SK-N-DZ (cell line): ENCODE data around the gene NUP54. TPM values are rescaled to one million over a fixed set of nuclear protein-coding genes. Genes with fewer than 3 reads are reported as not detected.

ENCODE experiments used
- DNase-seq: peaks from one replicate; pipeline ENCODE4 v3.0.0-alpha.2; 2015; ENCODE audit warnings: low spot score
- polyA plus RNA-seq, 2 experiments: library from polyadenylated mRNA; depleted of rRNA; stranded (reverse); fragments of >200 nt; gene quantifications; 2 replicates each; pipeline ENCODE4 v1.2.3, GENCODE V29; 2014

The NUP54 gene
- polyA plus RNA-seq (2014; cell fraction: cytosol; rRNA removed), result 53.3 and 54.4 TPM in 2 replicates
- polyA plus RNA-seq (2014; cell fraction: nucleus; rRNA removed), result 65.9 and 66.6 TPM in 2 replicates

- DNase-seq, result peak; percentile 93
These were observed at the start of gene NUP54 for GRCh38 chr4:76148142-76148865. NUP54 (minus strand) TSS chr4:76148397; CDS start chr4:76148374, 23 bp downstream.

GRCh38 chr4:76197031-76197743, 49.0 kb upstream of the NUP54 start:
- DNase-seq, result no peak

- no peak for DNase-seq
These were observed 48.2 kb upstream of the NUP54 start for GRCh38 chr4:76196376-76196775.

- DNase-seq, result no peak
These were observed 47.1 kb upstream of the NUP54 start for GRCh38 chr4:76195326-76195725.

- no peak for DNase-seq
These were observed 46.1 kb upstream of the NUP54 start for GRCh38 chr4:76194325-76194724.

- DNase-seq, result no peak
These were observed 44.0 kb upstream of the NUP54 start for GRCh38 chr4:76192236-76192635.

- no peak for DNase-seq
These were observed 40.4 kb upstream of the NUP54 start for GRCh38 chr4:76188557-76188956.

GRCh38 chr4:76188149-76188548, 40.0 kb upstream of the NUP54 start:
- no peak for DNase-seq

- DNase-seq, result no peak
These were observed 39.0 kb upstream of the NUP54 start for GRCh38 chr4:76187152-76187551.

- no peak for DNase-seq
These were observed 34.3 kb upstream of the NUP54 start for GRCh38 chr4:76182463-76182862.

GRCh38 chr4:76179398-76180318, 31.5 kb upstream of the NUP54 start:
- DNase-seq, result peak; percentile 72

GRCh38 chr4:76178296-76178695, 30.1 kb upstream of the NUP54 start:
- no peak for DNase-seq

- DNase-seq, result no peak
These were observed 29.5 kb upstream of the NUP54 start for GRCh38 chr4:76177709-76178108.

- no peak for DNase-seq
These were observed 27.1 kb upstream of the NUP54 start for GRCh38 chr4:76175336-76175735.

GRCh38 chr4:76174216-76174615, 26.0 kb upstream of the NUP54 start:
- DNase-seq, result no peak

- DNase-seq, result no peak
These were observed 20.5 kb upstream of the NUP54 start for GRCh38 chr4:76168688-76169087.

- DNase-seq, result no peak
These were observed 18.3 kb upstream of the NUP54 start for GRCh38 chr4:76166480-76166879.

- DNase-seq, result no peak
These were observed 12.2 kb upstream of the NUP54 start for GRCh38 chr4:76160355-76160754.

- DNase-seq, result no peak
These were observed 8.4 kb upstream of the NUP54 start for GRCh38 chr4:76156635-76157034.

GRCh38 chr4:76155979-76156378, 7.8 kb upstream of the NUP54 start:
- no peak for DNase-seq

- DNase-seq, result no peak
These were observed 5.2 kb upstream of the NUP54 start for GRCh38 chr4:76153356-76153755.
